NCI-H1092 (cell line): ENCODE results near the gene LYPLA2.
"Not testable (repeated sequence)": the region's sequence is repeated elsewhere in the genome, so short reads cannot be mapped to it uniquely, and the experiment has no call there.

Experiments
- DNase-seq: peaks from one replicate; lab custom pipeline; 2025; lab: John Stamatoyannopoulos, UW

LYPLA2 gene

GRCh38 chr1:23779826-23780371 is 11.0 kb upstream of the LYPLA2 start:
- DNase-seq = no peak

DNA sequence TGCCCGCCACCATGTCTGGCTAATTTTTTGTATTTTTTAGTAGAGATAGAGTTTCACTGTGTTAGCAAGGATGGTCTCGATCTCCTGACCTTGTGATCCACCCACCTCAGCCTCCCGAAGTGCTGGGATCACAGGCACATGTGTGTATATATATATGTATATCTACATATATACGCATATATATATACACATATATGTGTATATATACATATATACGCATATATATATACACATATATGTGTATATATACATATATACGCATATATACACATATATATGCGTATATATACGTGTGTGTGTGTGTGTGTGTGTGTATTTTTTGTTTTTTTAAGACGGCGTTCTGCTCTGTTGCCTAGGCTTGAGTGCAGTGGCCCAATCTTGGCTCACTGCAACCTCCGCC is 7.8 kb upstream of the LYPLA2 start:
- DNase-seq = not testable (repeated sequence)

- DNase-seq = no peak
Measured at GRCh38 chr1:23784846-23785245, 6.1 kb upstream of the LYPLA2 start.

GRCh38 chr1:23787701-23788100 is 3.2 kb upstream of the LYPLA2 start:
- DNase-seq = no peak

GRCh38 chr1:23788695-23789094 is 2.2 kb upstream of the LYPLA2 start:
- DNase-seq = no peak

DNA sequence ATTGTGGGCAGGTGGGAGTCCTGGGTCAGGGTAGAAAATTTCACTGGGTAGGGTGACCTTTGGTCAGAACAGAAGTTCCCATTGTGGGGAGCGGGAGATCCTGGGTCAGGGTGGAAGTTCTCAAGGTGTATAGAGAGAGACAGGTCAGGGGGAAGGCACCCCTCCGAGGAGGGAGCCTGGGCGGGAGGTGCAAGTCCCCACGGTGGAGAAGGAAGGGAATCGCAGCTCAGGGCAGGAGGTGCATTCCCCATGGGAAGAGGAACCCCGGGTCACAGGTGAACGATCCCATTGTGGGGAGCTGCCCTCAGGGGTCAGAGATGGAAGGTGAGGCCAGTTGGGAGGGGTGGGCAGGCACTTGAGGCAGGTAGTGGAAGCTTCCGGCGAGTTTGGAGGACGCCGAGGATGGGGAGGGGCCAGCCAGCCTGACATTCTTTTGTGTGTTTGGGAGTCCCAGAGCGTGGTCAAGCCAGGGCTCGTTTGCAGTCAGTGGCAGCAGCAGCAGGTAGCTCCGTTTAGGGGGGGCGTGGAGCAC is 637 bp downstream of the LYPLA2 start:
- no peak for DNase-seq

DNA sequence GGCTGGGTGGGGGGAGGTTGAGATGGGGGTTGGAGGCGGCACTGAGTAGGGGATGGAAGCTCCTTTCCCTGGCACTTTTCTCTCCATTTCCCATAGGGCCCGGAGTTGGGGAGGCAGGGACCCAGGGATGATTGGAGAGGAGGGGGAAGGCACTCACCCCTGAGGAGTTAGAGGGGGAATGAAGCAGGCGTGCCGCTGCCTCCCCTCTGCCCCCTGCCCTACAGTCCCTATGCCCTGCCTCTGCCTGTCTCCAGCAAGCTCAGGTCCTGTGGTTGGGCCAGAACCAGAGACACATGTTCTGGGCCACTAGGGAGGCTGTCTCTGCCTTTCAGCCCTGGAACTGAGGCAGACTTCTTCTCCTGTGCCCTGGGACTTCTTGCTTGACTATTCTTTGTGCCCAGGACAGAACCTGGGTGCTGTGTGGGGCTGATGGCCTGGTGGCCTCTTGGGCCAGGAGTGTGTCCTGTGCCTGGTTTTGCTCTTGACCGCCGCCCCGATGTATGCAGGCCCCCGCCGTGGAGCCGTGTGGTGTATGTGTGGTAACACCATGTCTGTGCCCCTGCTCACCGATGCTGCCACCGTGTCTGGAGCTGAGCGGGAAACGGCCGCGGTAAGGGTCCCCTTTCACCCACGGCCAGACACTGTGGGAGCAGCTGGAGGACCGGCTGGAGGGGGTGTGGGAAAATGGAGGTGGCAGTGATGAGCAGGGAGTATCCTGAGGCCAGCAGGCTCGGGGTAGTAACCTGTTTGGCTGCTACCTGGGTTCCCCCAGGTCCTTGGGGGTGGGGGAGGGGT is 1.4 kb downstream of the LYPLA2 start:
- no peak for DNase-seq

DNA sequence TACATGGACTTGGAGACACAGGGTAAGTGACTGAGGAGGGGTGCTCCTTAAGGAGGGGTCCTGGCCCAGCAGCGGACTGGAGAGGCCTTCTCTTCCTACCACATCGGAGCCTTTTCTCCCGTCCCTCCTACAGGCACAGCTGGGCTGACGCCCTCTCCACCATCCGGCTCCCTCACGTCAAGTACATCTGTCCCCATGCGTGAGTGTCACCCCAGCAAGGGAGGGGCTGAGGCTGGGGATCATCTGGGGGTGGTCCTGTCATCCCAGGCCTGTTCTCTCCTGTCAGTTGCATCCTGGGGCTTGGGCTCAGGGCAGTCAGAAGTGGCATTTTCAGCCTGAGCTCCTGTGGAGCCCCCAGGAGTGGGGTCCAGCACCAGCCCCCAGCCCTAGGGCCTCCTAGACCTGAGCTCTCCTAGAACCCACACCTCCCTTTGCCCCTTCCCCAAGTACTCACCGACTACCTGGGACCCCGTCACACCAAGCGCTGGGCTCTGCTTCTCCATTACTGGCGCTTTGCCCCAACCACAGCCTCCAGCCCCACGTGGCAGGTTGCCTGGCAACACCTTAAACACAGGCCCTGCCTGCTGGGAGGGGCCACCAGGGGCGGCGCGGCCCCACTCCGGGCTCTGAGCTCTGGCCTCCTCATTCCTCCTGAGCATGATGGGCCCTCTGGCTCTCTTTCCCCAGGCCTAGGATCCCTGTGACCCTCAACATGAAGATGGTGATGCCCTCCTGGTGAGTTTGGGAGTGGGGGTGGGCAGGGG is 2.3 kb downstream of the LYPLA2 start:
- DNase-seq = no peak

GRCh38 chr1:23793861-23794731 is 3.2 kb downstream of the LYPLA2 start:
- no peak for DNase-seq

- DNase-seq = not testable (repeated sequence)
Measured at GRCh38 chr1:23794732-23795182, 3.8 kb downstream of the LYPLA2 start.

DNA sequence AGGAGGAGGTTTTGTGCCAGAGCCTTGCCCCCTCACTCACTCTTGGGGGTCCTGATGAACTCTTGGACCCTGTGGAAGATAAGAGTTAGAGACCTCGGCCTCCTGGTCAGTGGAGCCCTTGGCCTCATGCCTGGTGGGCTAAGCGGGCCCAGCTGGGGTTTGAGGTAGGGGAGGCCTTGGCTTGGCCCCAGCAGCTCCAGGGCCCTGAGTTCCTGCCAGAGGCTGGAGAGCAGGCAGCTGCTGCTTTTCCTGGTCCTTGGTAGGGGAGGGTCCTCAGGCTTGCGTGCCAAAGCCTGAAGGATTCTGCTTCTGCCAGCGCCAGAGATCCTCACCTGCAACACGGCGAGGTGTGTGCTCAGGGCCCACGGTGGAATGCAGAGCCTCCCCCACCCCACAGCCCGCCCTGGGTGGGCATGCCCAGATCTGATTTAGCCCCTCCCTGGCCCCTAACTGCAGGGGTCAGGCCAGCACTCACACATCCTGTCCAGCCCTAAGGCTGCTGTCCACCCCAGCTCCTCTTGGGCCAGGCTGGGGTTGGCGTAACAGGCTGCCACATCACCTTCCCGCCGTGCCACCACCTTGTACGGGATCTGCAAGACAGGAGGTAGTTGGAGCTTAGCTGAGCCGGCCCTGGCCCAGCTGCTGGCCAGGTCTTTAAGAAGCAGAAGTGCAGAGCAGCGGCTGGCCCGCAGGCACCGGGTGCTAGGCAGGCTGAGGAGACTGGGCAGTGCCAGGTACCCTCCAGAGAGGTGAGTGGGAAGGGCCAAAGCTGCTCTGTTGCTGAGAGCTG is 4.9 kb downstream of the LYPLA2 start:
- DNase-seq = no peak

DNA sequence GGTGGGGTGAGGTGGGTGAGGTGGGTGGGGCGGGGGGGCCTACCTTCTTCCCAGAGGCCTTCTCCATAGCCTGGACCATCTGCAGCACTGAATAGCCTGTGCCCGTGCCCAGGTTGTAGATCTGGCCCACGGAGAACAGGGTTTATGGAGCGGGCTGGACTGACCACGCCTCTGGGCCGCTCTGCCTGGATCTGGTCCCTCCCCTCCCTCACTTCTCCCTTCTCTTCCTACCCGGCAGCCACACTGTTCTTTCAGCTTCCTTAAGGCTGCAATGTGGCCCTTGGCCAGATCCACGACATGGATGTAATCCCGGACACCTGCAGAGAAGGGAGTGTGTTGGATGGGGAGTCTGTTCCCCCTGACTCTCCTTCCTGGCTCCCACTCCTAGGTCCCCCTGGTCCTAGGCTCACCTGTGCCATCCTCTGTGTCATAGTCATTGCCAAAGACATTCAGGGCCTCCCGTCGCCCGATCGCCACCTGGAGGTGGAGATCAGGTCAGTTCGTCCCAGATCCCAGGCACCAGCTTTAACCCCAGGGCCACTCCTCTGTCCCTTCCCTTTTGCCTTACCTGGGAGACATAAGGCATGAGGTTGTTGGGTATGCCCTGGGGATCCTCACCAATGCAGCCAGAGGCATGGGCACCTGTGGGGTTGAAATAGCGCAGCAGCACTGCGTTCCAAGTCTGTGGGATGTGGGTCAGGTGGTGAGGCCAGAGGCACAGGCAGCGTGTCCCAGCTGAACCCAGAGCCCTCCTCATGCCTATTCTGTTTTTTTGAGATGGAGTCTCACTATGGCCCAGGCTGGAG is 5.7 kb downstream of the LYPLA2 start:
- no peak for DNase-seq

DNA sequence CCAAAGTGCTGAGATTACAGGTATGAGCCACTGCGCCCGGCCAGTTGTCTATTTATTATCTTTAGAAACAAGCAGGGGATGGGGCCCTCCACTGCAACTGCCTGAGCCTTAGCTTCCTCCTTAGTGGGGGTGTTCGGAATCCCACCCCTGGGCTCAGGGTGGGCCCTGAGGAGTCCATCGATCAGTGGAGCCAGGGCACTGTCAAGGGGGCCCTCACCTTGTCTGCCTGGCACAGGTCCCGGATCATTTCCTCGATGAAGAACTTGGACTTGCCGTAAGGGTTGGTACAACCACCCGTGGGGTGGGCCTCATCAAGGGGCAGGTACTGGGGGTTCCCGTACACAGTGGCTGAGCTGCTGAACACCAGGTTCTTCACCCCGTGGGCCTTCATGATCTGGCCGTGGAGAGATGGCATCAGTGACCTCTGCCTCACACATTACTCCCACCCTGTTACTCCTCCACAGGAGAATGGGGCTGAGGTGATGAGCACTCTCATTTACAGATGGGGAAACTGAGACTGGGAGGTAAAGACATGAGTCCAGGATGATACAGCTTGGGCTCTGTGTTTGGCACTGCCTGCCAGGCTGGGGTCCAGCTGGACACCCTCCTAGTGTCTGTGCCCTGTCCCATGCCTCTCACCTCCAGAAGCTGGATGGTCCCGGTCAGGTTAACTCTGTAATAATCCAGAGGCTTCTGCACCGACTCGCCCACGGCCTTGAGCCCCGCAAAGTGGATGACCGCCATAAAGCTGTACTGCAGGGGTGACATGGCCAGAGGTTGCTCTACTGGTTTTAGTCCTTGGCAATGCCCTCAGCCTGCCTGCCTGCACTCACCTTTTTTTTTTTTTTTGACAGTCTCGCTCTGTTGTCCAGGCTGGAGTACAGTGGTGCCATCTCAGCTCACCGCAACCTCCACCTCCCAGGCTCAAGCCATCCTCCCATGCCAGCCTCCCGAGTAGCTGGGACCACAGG is 6.8 kb downstream of the LYPLA2 start:
- no peak for DNase-seq

- no peak for DNase-seq
Measured at GRCh38 chr1:23798662-23799142, 7.8 kb downstream of the LYPLA2 start.

- DNase-seq = no peak
Measured at GRCh38 chr1:23799255-23799569, 8.3 kb downstream of the LYPLA2 start.

DNA sequence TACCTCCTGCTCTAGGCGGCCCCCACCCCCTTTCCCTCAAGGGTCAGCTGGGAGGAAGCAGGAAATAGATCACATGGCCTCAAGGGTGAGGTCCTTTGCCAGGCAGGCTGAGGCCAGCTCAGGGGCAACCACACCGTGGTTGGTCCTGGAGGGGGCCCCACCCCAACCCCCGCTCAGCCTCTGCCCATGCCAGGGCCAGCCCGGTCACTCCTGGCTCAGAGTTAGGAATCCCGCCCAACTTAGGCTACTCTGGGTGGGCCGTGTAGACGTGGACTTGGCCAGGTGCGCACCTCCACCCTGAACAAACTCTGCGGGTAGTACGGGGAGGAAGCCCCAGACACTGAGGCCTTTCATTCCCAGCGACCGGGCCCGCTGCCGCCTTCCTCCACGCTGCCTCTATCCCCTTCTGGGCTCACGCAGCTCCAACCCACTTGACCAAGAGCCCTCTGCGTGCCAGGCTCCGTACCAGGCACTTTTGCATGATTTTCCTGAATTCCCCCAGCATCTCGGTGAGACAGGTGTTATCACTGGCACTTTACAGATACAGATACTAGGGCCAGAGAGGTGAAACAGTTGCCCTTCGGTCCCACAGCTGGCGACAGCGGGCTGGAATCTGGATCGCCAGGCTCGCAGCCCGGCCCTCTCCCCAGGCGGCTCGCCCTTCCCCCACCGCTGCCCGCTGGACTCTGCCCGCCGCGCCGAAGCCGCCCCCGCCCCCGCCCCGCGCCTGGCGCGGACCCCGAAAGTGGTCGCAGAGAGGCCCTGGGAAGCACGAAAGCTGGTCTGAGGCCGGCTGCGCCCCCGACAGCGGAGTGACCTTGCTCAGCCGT is 8.8 kb downstream of the LYPLA2 start:
- DNase-seq = no peak

GRCh38 chr1:23800400-23801337 is 9.7 kb downstream of the LYPLA2 start, which contains the start of gene GALE:
Gene GALE (minus strand): TSS chr1:23800754. CDS start chr1:23799007, 1,747 bp downstream.
- DNase-seq = peak; percentile 95
